IMR-90 (cell line): ENCODE measurements around the gene LCP1. TPM values are rescaled to one million over a fixed set of nuclear protein-coding genes. Genes with fewer than 3 reads are reported as not detected.

ENCODE experiments used
- ATAC-seq: fragments of 200-7000 bp; cut with Tn5 transposase; 2 replicates; pipeline ENCODE4 v1.9.1; 2020; ENCODE audit warnings: low read depth, mild to moderate bottlenecking, moderate library complexity
- BruUV-seq: library from RNA; stranded (reverse); fragments of 400-500 nt; replicated peaks from 2 replicates; lab custom pipeline; 2021; lab: Mats Ljungman, UMichigan
- CTCF ChIA-PET: fragments of 300-600 bp; formaldehyde crosslinking; extraction: SDS; loops from one replicate; lab custom pipeline; 2021; ENCODE audit warnings: antibody characterized with exemption; lab: Yijun Ruan, JAX
- POLR2A ChIA-PET: fragments of 300-600 bp; sonication (Branson Sonifier 250); formaldehyde crosslinking; loops from one replicate; lab custom pipeline; 2022; ENCODE audit warnings: antibody characterized with exemption; ENCODE audit not compliant: unreplicated experiment; lab: Charles Lee
- DNase-seq: peaks from one replicate; pipeline ENCODE4 v3.0.0; 2013
- H2AFZ ChIP-seq: replicated peaks from 2 replicates; pipeline ENCODE3; 2013; ENCODE audit warnings: low read length, mild to moderate bottlenecking; ENCODE audit not compliant: poor library complexity
- H2AK5ac ChIP-seq: 2 replicates; pipeline ENCODE4 v1.6.1; 2013; ENCODE audit warnings: low read depth, low read length, inconsistent platforms
- H2AK9ac ChIP-seq: replicated peaks from 2 replicates; pipeline ENCODE3; 2013; ENCODE audit warnings: mild to moderate bottlenecking, low read depth, low read length, moderate library complexity; ENCODE audit not compliant: poor library complexity
- H2BK120ac ChIP-seq: 2 replicates; pipeline ENCODE4 v1.6.1; 2013; ENCODE audit warnings: low read depth, low read length, inconsistent platforms
- H2BK15ac ChIP-seq: 3 replicates; pipeline ENCODE4 v1.6.1; 2013; ENCODE audit warnings: low read depth, low read length, inconsistent platforms
- H2BK20ac ChIP-seq: 2 replicates; pipeline ENCODE4 v1.6.1; 2013; ENCODE audit warnings: low read depth, mild to moderate bottlenecking, inconsistent platforms, low read length, moderate library complexity
- H2BK5ac ChIP-seq: 2 replicates; pipeline ENCODE4 v1.6.1; 2013; ENCODE audit warnings: mild to moderate bottlenecking, low read depth, low read length, inconsistent platforms; ENCODE audit not compliant: poor library complexity, severe bottlenecking
- H3K14ac ChIP-seq: replicated peaks from 2 replicates; pipeline ENCODE4 v1.6.1; 2013; ENCODE audit warnings: low read depth, low read length, inconsistent platforms
- H3K18ac ChIP-seq: 2 replicates; pipeline ENCODE4 v1.6.1; 2013; ENCODE audit warnings: low read depth, low read length, control low read depth
- H3K23ac ChIP-seq: 2 replicates; pipeline ENCODE4 v1.6.1; 2013; ENCODE audit warnings: low read depth, low read length, inconsistent platforms
- H3K27ac ChIP-seq: 2 replicates; pipeline ENCODE4 v1.5.1; 2013; ENCODE audit warnings: mild to moderate bottlenecking, control low read depth, low read length; ENCODE audit not compliant: insufficient read depth
- H3K27me3 ChIP-seq: 2 replicates; pipeline ENCODE4 v1.6.1; 2013; ENCODE audit warnings: low read length; ENCODE audit not compliant: control insufficient read depth, insufficient read depth
- H3K36me3 ChIP-seq: 2 replicates; pipeline ENCODE4 v1.6.1; 2013; ENCODE audit warnings: low read length, mixed read lengths; ENCODE audit not compliant: control insufficient read depth, insufficient read depth
- H3K4ac ChIP-seq: 2 replicates; pipeline ENCODE4 v1.6.1; 2013; ENCODE audit warnings: low read depth, low read length, inconsistent platforms
- H3K4me1 ChIP-seq: 2 replicates; pipeline ENCODE4 v1.6.1; 2013; ENCODE audit warnings: low read length, mixed read lengths; ENCODE audit not compliant: control insufficient read depth, insufficient read depth
- H3K4me2 ChIP-seq: 2 replicates; pipeline ENCODE4 v1.6.1; 2013; ENCODE audit warnings: low read depth, mild to moderate bottlenecking, control low read depth, low read length, moderate library complexity
- H3K4me3 ChIP-seq: 2 replicates; pipeline ENCODE4 v1.5.1; 2013; ENCODE audit warnings: low read depth, mild to moderate bottlenecking, control low read depth, low read length, moderate library complexity; ENCODE audit not compliant: insufficient read depth
- H3K56ac ChIP-seq: 2 replicates; pipeline ENCODE4 v1.6.1; 2013; ENCODE audit warnings: low read length, inconsistent platforms; ENCODE audit not compliant: insufficient read depth; ENCODE audit errors: extremely low read depth
- H3K79me1 ChIP-seq, 2 experiments: 2 replicates each; pipeline ENCODE4 v1.6.1; 2013; ENCODE audit warnings: low read length in 2 of 2, inconsistent platforms in 1 of 2, low read depth in 1 of 2
- H3K9ac ChIP-seq: 2 replicates; pipeline ENCODE4 v1.6.1; 2013; ENCODE audit warnings: low read depth, low read length, control low read depth
- H3K9me1 ChIP-seq: 2 replicates; pipeline ENCODE4 v1.6.1; 2013; ENCODE audit warnings: low read length, inconsistent platforms; ENCODE audit not compliant: insufficient read depth
- H3K9me3 ChIP-seq: 2 replicates; pipeline ENCODE4 v1.6.1; 2013; ENCODE audit warnings: low read length; ENCODE audit not compliant: control insufficient read depth, insufficient read depth
- H4K20me1 ChIP-seq: 2 replicates; pipeline ENCODE4 v1.6.1; 2013; ENCODE audit warnings: low read length, inconsistent platforms; ENCODE audit not compliant: insufficient read depth
- H4K5ac ChIP-seq: 2 replicates; pipeline ENCODE4 v1.6.1; 2013; ENCODE audit warnings: mild to moderate bottlenecking, low read depth, low read length, control low read depth
- H4K8ac ChIP-seq, 2 experiments: 2 replicates each; pipeline ENCODE4 v1.6.1; 2013; ENCODE audit warnings: low read depth in 2 of 2, low read length in 2 of 2, control low read depth in 1 of 2, inconsistent platforms in 1 of 2
- H4K91ac ChIP-seq: 2 replicates; pipeline ENCODE4 v1.6.1; 2013; ENCODE audit warnings: low read depth, low read length, inconsistent platforms; ENCODE audit not compliant: insufficient read depth
- CEBPB ChIP-seq: IDR thresholded peaks from 2 replicates; pipeline ENCODE4 v1.6.1; 2012; ENCODE audit warnings: low read depth, low read length, improper control_type of control experiment
- FOS ChIP-seq: fragments of 150-350 bp; IDR thresholded peaks from 2 replicates; pipeline ENCODE4 v1.6.1; 2016; ENCODE audit warnings: low read depth, low read length
- MAZ ChIP-seq: IDR thresholded peaks from 2 replicates; pipeline ENCODE4 v1.6.1; 2012; ENCODE audit warnings: low read depth, mild to moderate bottlenecking, low read length, improper control_type of control experiment, moderate library complexity, borderline replicate concordance
- MXI1 ChIP-seq: IDR thresholded peaks from 2 replicates; pipeline ENCODE4 v1.6.1; 2012; ENCODE audit warnings: low read depth, mild to moderate bottlenecking, low read length, moderate library complexity, borderline replicate concordance
- NFE2L2 ChIP-seq: fragments of 150-350 bp; IDR thresholded peaks from 2 replicates; pipeline ENCODE4 v1.6.1; 2016; ENCODE audit warnings: low read depth, mild to moderate bottlenecking, low read length
- WGBS, 2 experiments: methylation state at CpG; one replicate each; pipeline versions ENCODE4 v1.1.5 to v1.1.7; 2013; ENCODE audit warnings: missing lambda C conversion rate in 2 of 2; ENCODE audit not compliant: insufficient read length in 1 of 2; ENCODE audit errors: extremely low coverage in 2 of 2; 5-methylcytosine and 5-hydroxymethylcytosine counted together
- dilution Hi-C: fragments of 300-500 bp; cut with HindIII; formaldehyde crosslinking; loops from one replicate; pipeline ENCODE4 v1.14.3; 2018; ENCODE audit warnings: low sequenced_read_pairs; ENCODE audit not compliant: unreplicated experiment
- in situ Hi-C: fragments of 300-500 bp; cut with MboI; formaldehyde crosslinking; loops from 3 replicates; pipeline ENCODE4 v1.14.3; 2019; ENCODE audit warnings: low sequenced_read_pairs, inconsistent platforms, mixed read lengths
- intact Hi-C: fragments of 100-400 bp; cut with micrococcal nuclease; formaldehyde crosslinking; loops from 2 replicates; pipeline ENCODE4 v1.10.0; 2022
- polyA plus RNA-seq, 3 experiments: library from polyadenylated mRNA; depleted of rRNA; stranded (reverse); fragments of >200 nt; gene quantifications; 2 replicates each; pipeline ENCODE4 v1.2.3, GENCODE V29; 2012; ENCODE audit warnings: low replicate concordance in 1 of 3
- total RNA-seq: library from RNA; depleted of rRNA; stranded (reverse); fragments of >200 nt; gene quantifications from 2 replicates; pipeline ENCODE4 v1.2.3, GENCODE V29; 2012
- TF ChIP-seq, protein P1 (sequence below): fragments of 150-350 bp; IDR thresholded peaks from 2 replicates; pipeline ENCODE4 v1.6.1; 2017; ENCODE audit warnings: mild to moderate bottlenecking, antibody characterized with exemption, low read length, low read depth

LCP1 gene
- total and polyA plus RNA-seq, 2 of the 4 experiments (the other 2 are of a cell fraction), result not detected

DNA sequence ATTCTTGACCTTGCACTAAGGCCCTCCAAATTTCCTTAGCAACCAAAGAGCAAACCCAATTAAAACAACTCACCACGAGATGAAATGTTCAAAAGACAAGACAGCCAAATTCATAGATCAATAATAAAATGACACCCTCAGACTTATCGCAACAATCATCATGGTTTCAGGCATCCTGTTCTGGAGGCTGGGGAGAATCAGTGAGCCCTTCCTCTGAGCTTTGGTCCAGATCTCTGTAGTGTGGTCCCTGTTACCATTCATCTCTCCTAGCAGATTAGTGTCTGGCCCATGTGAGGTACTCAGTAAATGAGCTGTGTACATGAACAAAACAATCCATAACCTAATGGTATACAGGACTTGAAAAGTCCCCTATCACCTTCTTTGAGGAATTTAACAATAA is 12.2 kb downstream of the LCP1 start:
- Histone ChIP-seq H2BK15ac (no peak overlapping the region), H3K4me1 (no peaks in the 10 kb centered on the region)
- in situ Hi-C loops, result no loop called here

More for the DNA sequence above, 12.2 kb downstream of the LCP1 start:
- Histone ChIP-seq H2AK9ac (no peak overlapping the region), H3K56ac (no peak overlapping the region), H3K27me3 (peaks cover 2% of the 10 kb centered on the region), H4K5ac (no peak overlapping the region), H4K20me1 (no peaks in the 10 kb centered on the region), H4K8ac (no peak overlapping the region), H3K79me1 (no peaks in the 10 kb centered on the region), H3K4me2 (no peak overlapping the region), H3K14ac (no peak overlapping the region), H2BK20ac (no peak overlapping the region), H3K27ac (no peak overlapping the region), H2BK120ac (no peak overlapping the region), H2BK5ac (no peak overlapping the region), H3K18ac (no peak overlapping the region), H3K4ac (no peak overlapping the region), H4K91ac (no peak overlapping the region), H2AK5ac (no peak overlapping the region), H3K4me3 (no peak overlapping the region), H3K9me1 (no peaks in the 10 kb centered on the region), H3K23ac (no peak overlapping the region), H3K9ac (no peak overlapping the region), H3K36me3 (no peaks in the 10 kb centered on the region), H2AFZ (no peak overlapping the region), H3K9me3 (no peaks in the 10 kb centered on the region)
- dilution Hi-C loops, result no loop called here
- no TSS peak for BruUV-seq
- ATAC-seq (no peak), DNase-seq (no peak)
- intact Hi-C loops, result no loop called here
- no CpG with 5 or more reads among the region's 2 CpGs for WGBS, 2 experiments
- TF ChIP-seq NFE2L2 (no peak), MXI1 (no peak), FOS (no peak), CEBPB (no peak), MAZ (no peak)
- TF ChIP-seq, protein P1, sequence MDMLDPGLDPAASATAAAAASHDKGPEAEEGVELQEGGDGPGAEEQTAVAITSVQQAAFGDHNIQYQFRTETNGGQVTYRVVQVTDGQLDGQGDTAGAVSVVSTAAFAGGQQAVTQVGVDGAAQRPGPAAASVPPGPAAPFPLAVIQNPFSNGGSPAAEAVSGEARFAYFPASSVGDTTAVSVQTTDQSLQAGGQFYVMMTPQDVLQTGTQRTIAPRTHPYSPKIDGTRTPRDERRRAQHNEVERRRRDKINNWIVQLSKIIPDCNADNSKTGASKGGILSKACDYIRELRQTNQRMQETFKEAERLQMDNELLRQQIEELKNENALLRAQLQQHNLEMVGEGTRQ, result no peak
- ChIA-PET CTCF (no interaction called here), POLR2A (no interaction called here)
